ENCODE data around the gene ARHGEF4.
"Not testable (repeated sequence)": the region's sequence is repeated elsewhere in the genome, so short reads cannot be mapped to it uniquely, and the experiment has no call there.

Gene ARHGEF4

DNA sequence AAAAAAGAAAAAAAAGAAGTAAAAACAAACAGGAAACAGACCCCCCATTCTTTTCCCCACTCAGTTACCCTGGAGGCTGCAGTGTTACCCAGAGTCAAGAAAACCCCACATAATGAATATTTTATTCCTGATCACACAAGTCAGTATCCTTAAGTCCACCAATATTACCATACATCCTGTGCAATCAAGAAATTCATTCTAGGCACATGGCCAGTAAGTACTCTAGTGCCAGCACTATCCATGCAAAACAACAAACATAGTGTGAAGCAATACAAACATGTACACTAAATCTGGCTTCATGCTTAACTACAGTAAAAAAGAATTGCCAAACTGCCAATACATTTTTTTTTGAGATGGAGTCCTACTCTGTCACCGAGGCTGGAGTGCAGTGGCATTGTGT lies 145.0 kb downstream of the ARHGEF4 start:
- no peak for DNase-seq (ENCODE audit: low spot score)

DNA sequence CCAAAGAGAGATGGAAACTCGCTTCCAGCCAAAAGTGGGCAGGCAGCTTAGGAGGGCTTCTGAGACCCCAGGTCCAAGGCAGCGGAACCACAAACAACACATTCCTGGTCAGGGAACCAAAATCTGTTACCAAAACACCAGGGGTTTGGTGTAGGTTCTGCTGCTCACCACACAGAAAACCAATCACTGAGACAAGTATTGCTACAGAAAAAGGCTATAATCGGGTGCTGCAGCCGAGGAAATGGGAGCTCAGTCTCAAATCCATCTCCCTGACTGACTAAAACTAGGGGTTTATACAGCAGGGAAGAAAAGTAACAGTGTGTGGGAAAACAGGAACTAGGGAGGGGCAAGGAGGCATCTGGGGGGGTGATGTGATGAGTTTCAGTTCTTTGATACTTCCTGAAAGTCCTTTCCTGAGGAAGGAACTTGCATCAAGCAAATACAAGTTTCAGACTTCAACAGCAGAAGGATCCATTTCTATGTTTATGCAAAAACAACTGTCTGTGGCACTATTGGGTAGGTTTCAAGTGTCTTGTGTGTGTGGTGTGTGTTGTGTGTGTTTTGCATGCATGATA lies 148.6 kb downstream of the ARHGEF4 start:
- DNase-seq (ENCODE audit: low spot score): no peak

DNA sequence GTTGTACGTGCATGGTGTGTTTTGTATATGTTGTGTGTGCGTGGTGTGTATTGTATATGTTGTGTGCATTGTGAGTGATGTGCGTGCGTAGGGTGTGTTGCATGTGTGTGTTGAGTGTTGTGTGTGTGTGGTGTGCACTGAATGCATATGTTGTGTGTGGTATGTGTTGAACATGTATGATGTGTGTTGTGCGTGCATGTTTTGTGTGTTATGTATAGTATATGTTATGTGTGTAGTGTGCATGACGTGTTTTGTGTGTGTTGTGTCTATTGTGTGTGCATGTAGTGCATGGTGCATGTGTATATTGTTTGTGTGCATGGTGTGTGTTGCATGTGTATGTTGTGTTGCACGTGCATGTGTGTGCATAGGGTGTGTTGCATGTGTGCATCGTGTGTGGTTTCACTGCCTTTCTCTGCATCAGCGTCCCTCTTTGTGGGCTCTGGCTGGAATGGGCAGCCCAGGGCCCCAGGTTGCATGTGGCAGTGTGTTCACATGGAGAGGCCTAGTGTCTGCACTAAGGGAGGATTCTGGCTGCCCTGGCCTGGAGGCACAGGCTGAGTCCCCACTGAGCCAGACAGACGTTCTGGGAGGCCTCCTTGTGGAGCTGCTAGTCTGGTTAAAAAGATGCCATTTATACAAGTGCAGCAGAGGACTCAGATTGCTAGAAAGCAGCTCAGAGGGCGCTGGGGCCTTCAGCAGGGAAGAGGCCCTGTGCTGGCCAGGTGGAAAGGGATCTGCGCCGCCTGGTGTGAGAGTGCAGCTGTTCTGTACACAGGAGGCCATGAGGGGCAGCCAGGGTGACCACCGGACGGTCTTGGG lies 149.3 kb downstream of the ARHGEF4 start:
- no peak for DNase-seq (ENCODE audit: low spot score)

DNA sequence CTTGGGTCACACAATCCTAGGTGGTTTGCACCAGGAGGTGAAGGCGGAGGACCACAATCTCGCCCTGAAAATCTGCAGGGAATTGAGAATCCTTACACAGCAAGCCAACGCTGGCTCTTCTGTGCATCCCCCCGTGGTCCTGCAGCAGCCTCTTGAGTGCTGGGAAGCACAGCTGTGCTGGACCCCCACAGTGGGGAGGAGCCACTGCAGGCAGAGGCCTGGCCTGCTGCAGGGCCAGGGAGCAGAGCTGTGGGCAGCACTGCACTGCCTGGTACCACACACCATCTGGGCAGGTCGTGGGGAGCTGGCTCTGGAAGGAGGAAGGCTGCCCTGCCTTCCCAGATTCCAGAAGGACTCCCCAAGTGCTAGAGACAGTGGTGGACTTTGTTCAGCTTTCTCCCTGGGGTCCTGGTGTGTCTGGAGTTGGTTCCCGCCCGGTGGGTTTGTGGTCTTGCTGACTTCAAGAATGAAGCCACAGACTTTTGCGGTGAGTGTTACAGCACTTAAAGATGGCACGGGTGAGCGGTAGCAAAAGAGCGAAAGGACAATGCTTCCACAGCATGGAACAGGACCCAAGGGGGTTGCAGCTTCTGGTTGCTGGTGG lies 150.3 kb downstream of the ARHGEF4 start:
- DNase-seq (ENCODE audit: low spot score): no peak

DNA sequence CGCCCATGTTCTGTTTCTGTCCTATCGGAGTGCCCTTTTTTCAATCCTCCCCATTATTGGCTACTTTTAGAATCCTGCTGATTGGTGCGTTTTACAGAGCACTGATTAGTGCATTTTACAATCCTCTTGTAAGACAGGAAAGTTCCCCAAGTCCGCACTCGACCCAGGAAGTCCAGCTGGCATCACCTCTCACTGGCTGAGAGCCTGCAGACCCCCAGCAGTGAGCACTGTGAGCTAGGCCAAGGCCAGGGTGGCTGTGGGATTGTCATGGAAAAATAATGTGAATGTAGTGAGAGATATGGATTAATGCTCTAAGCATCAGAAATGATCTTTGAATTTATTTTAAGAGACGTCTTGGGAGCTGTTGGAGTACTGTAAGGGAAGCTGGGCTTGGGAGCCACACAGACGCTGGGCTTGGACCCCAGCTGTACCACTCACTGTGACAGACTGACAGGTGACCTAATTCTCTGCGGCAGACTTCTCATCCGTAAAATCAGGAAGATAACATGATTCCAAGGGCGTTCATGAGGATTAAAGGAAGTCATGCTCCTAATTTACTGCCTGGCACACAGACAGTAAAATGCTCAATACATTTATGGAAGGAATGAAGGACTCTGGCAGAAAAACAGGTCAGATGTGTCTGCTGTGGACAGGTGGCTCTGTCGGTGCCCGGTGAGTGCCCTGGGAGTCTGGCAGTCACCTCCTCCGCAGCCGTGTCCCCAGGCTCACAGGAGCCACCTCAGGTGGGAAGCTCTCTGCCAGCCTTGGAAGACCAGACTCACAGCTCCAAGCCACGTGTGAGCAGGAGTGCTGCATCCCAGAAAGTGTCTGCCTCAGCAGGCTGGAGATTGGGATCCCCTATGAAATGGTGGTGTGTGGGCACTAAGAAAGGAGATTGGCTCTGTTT lies 151.1 kb downstream of the ARHGEF4 start:
- DNase-seq (ENCODE audit: low spot score): no peak

DNA sequence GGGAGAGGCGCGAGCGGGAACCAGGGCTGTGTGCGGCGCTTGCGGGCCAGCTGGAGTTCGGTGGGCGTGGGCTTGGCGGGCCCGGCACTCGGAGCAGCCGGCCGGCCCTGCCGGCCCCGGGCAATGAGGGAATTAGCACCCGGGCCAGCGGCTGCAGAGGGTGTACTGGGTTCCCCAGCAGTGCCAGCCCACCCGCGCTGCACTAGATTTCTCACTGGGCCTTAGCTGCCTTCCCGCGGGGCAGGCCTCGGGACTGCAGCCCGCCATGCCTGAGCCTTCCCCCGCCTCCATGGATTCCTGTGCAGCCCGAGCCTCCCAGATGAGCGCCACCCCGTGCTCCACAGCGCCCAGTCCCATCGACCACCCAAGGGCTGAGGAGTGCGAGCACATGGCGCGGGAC lies 154.7 kb downstream of the ARHGEF4 start:
- not testable (repeated sequence) for DNase-seq (ENCODE audit: low spot score)

DNA sequence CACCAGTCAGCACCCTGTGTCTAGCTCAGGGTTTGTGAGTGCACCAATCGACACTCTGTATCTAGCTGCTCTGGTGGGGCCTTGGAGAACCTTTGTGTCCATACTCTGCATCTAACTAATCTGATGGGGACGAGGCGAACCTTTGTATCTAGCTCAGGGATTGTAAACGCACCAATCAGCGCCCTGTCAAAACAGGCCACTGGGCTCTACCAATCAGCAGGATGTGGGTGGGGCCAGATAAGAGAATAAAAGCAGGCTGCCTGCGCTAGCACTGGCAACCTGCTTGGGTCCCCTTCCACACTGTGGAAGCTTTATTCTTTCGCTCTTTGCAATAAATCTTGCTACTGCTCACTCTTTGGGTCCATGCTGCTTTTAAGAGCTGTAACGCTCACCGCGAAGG lies 155.3 kb downstream of the ARHGEF4 start:
- not testable (repeated sequence) for DNase-seq (ENCODE audit: low spot score)

DNA sequence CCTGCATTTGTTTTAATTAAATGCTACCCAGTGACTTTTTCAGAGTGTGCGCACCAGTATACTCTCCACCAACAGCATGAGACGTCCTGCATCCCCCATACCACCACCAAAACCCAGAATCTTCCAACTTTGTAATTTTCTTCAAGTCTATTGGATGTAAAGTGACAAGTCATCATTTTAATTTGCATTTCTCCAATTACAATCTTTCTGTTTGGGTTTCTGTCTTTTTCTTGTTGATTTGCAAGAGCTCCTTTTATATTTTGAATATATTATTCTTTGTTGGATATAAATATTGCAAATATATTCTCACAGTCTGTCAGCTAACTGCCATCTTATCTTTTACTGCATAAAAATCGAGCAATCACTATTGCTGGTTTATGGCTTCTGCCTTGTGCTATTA lies 160.0 kb downstream of the ARHGEF4 start:
- no peak for DNase-seq (ENCODE audit: low spot score)

DNA sequence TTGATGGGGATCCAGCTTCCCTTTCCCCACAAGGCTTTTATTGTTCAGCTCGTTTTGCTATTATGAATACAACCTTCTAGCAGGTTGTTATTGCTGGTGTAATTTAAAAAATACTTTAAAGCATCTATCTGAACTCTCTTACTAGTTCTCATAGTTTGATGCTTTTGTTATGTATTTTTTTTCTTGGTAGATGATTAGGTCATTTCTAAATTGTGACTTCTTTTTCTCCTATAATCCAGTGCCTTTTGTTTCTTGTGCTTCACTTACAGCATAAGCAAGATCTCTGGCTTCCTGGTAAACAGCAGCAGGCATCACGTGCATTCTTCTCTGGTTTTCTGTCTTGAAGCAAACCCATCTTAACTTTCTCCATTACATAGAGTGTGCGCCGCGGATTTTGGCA lies 160.5 kb downstream of the ARHGEF4 start:
- no peak for DNase-seq (ENCODE audit: low spot score)

DNA sequence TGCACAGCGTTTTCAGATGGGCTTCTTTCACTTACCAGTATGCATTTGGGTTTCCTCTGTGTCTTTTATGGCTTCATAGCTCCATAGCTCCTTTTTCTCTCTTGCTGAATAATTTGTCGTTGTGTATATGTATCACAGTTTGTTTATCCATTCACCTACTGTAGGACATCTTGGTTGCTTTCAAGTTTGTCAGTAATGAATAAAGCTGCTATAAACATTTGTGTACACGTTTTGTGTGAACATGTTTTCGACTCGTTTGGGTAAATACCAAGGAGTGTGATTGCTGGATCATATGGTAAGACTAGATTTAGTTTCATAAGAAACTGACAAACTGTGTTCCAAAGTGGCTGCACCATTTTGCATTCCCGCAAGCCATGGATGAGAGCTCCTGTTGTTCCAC lies 161.8 kb downstream of the ARHGEF4 start:
- no peak for DNase-seq (ENCODE audit: low spot score)

DNA sequence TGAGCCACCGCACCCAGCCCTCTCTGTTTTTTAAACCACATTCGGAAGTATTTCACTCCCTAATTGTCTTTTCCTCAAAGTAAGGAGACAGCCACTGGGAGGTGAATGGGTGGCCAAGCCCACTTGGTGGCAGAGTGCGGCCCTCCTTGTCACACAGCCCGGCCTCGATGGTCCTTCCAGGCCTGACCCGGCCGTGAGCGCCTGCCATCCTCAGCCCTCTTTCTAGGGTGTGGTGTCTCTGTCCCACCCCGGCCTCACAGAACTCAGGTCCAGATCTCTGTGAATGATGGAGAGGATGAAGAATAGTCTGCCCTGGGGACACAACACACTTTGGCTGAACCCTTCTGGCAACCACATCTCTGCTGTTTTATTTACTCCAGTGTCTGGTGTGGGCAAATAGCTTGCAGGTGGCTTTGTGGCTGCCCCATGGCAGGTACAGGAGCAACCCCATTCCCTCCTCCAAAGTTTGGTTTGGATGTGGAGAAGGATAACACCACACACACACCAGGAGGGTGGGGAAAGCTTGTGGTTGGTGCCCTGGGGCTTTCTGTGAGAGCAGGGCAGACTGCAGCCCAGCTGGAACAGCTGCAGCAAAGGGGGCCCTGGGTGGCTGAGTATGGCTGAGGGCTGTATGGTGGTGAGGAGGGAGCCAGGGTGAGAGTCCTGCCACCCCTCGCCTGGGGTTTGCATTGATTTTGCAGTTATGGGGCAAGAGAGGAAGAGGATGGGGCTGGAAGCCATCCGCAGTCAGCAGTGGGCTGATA lies 167.9 kb downstream of the ARHGEF4 start:
- DNase-seq (ENCODE audit: low spot score): no peak

DNA sequence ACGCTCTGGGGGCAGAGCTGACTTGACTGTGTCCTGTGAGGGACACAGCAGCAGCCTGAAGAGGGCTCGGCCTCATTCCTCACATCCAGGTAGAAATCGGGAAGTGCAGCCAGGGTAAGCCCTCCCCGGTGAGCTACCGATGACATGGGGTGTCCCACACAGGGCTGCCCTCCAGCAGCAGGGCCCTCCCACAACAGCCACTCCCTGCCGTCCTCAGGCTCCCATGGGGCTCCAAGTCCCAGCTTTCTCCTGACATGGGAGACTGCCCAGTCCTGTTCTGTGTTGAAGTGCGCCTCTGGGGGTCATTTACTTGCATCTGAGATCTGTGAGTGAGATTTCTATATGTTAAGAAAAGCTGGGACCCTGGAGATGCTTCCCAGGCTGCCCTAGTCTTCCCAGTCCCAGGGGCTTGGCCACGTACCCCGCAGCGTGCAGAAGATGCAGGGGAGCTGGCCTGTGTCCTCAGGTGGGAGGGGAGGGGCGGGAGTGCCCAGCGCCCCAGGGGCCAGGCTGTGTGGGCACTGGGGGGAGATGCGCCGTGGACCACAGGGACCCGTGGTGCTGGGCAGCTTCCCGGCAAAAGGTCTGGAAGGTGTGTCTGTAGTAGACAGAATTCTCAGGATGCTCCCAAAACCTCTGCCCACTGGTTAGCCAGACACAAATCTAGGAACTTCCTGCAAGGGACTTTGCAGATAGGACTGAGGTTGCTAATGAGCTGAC lies 168.7 kb downstream of the ARHGEF4 start:
- DNase-seq (ENCODE audit: low spot score): no peak

DNA sequence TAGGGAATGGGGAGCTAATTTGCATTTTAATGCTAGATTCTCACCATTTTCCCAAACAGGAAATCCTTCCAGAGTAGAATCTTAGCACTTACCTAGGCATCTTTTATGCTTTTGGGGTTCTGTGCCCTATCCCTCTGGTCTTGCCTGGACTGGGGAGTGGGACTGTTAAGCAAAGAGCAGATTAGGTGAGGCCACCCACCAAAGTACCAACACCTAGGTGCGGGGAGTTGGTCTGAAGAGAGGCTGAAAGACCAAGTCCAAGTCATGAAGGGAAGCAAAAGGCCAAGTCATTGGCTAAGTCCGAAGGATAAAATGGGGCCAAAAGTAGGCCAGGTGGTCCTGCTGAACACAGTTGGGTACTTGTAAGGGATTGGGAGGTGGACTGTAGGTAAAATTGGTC lies 169.8 kb downstream of the ARHGEF4 start:
- no peak for DNase-seq (ENCODE audit: low spot score)

DNA sequence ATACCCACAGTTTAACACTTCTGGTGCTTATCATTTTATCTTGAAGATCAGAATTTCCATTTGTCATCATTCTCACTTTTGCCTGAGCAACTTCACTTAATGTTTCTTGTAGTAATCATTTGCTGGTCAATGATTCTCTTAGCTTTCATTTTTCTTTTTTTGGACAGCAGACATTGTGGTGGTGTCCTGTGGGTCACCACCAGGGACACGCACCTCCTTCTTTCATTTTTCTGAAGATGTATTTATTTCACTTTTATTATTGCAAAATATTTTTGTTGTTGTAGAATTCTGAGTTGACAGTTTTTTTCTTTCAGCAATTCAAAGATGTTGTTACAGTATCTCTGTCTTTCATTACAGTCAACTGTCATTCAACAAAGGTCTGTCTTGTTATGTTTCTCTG lies 172.3 kb downstream of the ARHGEF4 start:
- no peak for DNase-seq (ENCODE audit: low spot score)

DNA sequence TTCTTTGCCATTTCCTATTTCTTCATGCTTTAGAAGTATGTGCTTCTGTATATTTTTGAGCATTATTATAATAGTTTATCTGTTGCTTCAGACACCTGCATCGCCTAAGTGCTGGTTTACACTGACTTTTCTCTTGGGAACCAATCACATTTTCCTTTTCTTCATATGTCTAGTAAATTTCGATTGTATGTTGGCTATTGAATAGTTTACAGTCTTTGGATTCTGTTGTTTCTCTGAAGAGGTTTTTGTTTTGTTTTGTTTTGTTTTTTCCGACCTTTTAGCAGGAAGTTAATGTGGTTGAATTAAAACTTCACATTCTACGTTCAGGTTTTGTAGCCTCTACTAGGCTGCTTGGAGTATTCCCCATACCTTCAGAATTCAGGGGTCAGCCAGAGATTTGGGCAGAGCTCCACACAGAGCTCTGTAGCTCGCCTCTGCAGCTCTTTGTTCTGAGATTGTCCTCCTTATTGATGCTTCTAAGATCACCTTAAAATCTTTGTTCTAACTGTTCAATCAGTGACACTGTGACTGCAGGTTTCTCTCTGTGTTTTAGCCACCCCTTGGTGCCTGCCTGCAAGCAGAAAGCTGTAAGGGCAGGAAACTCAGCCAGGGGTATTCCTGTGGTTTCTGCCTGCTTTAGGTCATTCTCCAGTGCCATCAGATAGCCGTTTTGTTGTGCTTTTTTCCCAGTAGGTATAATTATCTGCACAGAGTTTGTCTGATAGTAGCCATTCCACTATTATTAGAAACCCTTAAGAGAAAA lies 173.2 kb downstream of the ARHGEF4 start:
- DNase-seq (ENCODE audit: low spot score): no peak

DNA sequence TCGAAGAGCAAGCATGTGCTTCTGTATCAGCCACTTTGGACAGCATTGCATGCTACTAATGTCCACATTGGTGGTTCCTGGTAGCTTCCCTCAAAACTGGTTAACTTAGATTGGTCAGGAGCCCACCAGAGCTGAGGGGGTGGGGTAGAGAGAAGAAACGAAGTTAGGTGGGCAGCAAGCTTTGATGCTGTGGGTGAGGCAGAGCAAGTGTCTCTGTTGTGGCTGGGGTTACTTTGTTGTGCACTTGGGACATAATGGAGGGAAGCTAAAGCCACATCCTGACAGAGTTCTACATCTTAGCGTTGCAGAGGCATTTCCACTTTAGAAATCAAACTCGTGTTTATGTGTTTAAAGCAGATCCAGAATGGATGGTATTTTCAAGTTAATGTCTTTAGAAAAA lies 173.9 kb downstream of the ARHGEF4 start:
- no peak for DNase-seq (ENCODE audit: low spot score)

DNA sequence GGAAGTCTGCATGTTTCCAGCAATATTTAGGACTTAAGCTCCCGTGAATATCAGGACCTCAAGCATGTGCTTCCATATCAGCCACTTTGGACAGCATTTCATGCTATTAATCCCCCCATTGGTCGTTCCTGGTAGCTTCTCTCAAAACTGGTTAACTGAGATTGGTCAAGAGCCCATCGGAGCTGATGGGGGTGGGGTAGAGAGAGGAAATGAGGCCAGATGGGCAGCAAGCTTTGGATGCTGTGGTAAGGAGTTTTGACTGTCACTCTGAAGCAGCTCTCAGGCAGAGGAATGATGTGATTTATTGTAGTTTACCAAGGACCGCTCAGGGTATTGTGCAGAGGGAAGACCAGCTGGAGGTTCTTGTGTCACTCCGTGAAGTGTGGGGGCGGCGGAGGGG lies 174.8 kb downstream of the ARHGEF4 start:
- no peak for DNase-seq (ENCODE audit: low spot score)

DNA sequence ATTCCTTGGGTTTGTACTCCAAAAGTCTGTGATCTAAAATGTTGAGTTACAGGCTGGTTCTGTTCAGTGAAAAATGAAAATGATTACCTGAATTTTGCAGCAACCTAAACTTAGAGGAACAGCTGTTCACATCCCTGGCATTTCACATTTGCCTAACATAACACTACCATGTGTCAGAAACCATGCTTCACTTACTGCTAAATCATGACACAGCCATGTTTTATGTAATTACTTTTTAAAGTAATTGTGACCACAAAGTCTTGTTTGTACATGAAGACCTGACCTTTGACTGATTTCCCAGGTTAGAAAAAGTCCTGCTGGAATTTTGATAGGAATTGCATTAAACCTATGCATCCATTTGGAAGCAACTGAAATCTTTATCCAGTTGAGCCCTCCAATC lies 177.4 kb downstream of the ARHGEF4 start:
- no peak for DNase-seq (ENCODE audit: low spot score)

DNA sequence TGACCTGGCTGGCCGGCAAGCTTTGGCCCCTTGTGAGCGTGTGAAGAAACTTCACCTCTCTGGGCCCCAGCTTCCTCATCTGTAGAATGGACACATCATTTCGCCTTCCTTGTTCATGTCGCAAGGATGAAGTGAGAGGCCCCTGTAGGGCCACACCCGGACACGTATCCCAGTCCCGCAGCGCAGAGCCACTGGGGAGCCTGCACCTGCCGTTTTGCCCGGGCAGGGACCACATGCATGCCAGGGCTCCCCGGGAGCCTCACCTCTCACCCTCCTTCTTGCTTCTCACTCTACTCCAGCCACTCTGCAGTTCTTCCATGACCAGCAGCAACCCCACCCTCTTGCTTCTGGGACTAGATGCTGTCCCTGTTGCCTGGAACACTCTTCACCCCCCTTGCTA lies 179.1 kb downstream of the ARHGEF4 start:
- DNase-seq (ENCODE audit: low spot score): no peak

Measured in HuH-7.5 (cell line).